ENCODE measurements around the gene CENATAC. TPM values are rescaled to one million over a fixed set of nuclear protein-coding genes. Genes with fewer than 3 reads are reported as not detected.
"Not testable (repeated sequence)": the region's sequence is repeated elsewhere in the genome, so short reads cannot be mapped to it uniquely, and the experiment has no call there.

The CENATAC gene
- total RNA-seq, 1 donor from 2014 or later: 11.9 TPM

DNA sequence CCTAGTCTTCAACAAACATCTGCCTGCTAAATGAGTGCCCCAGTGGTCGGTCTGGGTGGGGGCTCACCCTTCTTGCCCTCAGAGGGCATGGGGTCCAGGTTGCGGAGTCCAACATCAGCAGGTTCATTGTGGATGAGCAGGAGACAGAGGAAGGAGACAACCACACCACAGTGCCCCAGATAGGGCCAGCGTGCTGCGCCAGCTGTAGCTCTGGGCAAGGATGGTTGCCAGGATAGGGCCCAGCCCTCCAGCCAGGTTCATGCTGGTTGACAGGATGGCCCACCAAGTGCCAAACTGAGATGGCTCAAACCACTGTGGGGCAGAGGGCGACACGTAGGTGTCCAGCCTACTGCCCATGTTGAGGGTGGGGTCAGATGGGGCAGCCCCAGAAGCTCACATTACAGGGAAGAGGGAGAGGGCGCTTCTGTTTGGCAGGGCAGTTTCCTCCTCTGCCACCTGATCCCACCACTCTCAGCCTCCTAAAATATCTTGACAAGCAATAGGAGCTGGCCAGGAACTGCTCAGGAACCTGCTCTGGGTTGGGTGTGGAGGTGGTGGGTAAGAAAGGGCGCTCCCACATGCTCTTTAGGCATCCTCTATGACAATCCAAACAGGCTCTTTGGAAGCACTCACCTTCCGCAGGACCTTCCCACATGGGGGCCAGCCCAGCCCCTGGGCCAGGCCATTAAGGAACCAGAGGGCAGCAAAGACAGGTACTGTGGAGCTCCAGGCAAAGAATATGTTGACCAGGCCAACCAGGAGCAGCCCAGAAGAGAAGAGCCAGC lies 29.8 kb downstream of the CENATAC start:
- no peak for ATAC-seq

DNA sequence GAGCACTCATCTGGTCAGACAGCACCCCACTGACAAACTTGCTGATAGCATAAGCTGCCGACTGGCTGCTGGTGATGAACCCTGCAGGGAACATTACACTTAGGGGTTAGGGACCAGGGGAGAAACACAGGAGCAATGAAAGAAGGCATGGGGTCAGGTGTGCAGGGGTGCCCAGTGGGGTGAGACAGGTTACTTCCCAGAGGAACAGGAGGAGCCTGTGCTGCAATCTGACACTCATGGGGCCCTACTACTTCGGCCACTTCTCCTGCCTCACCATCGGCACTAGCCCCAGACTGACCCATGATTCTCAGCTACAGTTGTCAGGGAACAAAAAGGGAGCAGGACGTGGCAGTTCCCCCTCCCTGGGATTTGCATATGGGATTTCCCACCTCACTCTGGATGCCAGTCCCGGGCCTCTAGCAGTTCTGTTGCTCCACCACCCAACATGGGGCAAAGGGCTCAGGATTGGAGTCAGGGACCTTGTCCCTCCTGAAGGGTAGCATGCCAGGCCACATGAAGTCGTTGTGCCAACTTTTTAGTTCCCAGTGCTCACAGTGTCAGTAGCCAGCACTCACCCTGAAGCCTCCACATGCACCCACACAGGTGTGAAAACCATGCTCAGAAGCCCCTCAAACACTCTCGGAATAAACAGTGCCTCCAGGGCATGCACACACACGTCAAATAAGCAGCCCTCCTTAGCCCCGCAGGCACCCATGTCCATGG lies 30.6 kb downstream of the CENATAC start:
- ATAC-seq: no peak

DNA sequence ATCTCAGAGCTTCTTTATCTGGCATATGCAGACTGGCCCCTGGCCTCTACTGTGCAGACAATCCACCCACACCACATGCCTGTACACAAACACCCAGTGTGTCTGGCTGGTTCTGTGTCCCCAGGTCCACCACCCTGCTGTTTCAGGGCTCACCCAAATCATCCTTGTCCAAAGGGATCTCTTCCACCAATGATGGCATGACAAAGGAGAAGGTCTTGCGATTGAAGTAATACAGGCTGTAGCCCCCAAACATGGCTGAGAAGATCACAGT lies 31.1 kb downstream of the CENATAC start:
- no peak for ATAC-seq

- no peak for ATAC-seq
Observed at GRCh38 chr11:119029340-119030028, 31.5 kb downstream of the CENATAC start.

GRCh38 chr11:119030029-119030328 lies 32.0 kb downstream of the CENATAC start:
- ATAC-seq: peak; percentile 1

DNA sequence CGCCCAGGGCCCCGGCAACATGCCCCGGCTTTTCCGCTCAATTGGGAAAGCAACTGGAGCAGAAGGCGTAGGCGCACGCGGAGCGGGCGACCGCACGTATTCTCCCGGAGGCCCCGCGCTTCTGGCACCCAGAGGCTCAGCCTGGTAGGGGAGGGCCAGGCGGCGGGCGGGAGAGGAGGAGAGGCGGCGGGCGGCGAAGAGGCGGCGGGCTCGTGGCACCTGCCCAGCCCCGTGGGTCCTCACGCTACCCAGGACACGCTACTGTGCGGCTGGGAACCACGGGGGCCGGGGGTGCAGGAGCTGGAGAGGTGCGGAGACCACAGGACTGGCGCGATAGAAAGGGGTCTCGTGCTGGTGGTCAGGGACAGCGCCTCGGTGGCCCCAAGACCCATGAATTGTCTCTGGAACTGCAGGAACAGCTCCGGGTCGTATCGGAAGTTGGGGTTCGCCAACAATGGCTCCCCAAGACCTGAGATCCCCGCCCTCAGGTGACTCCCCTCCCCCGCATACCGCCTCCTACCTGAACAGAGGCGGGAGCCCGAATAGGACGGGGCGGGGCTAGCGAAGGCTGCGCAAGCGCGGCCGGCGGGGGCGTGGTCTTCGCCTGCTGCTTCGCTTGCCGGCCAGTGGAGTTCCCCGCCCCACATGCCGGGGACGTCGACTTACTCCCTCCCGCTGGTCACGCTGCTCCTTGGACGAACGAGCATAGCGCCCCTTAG lies 32.5 kb downstream of the CENATAC start, which contains the start of gene SLC37A4:
Gene SLC37A4 (minus strand): TSS at position 549 of the 719 bp plus-strand sequence.
- ATAC-seq: peak; percentile 96

DNA sequence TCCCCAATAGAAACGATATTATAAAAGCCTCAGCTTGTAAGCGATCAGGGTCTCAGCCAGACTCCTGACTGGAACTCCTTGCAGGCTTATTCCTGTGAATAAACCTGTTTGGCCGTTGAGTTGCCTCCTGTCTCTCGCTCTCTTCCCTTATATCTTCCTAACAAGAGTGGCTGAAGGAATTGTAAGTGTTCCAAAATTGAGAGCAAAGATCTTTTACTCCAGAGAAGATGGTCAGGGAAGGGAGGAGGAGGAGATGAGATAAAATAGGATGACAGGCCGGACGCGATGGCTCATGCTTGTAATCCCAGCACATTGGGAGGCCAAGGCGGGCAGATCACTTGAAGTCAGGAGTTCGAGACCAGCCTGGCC lies 34.0 kb downstream of the CENATAC start:
- ATAC-seq: no peak

- not testable (repeated sequence) for ATAC-seq
Observed at GRCh38 chr11:119033421-119033820, 35.5 kb downstream of the CENATAC start.

GRCh38 chr11:119034813-119035212 lies 36.9 kb downstream of the CENATAC start:
- no peak for ATAC-seq

DNA sequence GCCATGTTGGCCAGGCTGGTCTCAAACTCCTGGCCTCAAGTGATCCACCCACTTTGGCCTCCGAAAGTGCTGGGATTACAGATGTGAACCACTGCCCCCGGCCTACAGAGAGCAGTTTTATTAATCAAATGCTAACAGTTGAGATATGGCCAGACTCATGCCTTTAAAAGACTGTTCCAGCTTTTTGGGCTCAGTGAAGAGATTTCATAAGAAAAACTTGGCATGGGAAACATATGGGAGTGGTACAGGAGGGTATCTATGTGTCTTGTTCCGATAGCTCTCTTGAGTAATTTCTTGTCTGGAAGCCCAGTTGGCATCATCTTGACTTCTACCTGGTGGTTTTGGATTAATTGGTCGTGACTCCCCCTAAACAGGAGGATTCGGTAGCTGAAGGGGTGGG lies 40.9 kb downstream of the CENATAC start:
- no peak for ATAC-seq

- not testable (repeated sequence) for ATAC-seq
Observed at GRCh38 chr11:119039471-119039870, 41.5 kb downstream of the CENATAC start.

GRCh38 chr11:119041821-119042514 lies 44.0 kb downstream of the CENATAC start:
- no peak for ATAC-seq

DNA sequence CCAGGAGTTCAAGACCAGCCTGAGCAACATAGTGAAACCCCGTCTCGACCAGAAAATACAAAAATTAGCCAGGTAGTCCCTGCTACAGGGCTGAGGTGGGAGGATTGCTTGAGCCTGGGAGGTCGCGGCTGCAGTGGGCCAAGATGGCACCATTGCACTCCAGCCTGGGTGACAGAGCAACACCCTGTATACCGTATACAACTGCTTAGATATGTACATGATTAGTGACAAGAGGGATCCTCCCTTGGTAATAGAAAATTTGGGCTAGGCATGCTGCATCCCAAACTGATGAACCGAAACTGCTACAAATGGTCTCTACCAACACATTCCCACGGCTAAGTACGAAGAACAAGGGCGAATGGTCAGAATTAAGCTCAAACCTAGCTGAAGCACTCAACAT lies 45.0 kb downstream of the CENATAC start:
- ATAC-seq: no peak

- no peak for ATAC-seq
Observed at GRCh38 chr11:119044708-119045107, 46.8 kb downstream of the CENATAC start.

- ATAC-seq: no peak
Observed at GRCh38 chr11:119046489-119046888, 48.6 kb downstream of the CENATAC start.

DNA sequence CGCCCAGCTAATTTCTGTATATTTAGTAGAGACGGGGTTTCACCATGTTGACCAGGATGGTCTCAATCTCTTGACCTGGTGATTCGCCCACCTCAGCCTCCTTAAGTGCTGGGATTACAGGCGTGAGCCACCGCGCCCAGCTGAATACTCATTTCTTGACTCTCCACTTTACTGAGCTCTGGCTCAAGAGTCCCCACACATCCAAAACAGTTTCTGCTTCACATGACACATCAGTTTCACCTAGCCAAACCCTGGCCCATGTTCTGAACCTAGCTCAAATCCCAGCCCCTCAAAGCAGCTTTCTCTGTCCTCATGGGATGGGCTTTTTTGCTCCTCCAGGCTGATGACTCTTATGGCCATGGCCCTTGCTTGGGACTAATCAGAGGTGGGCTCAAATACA lies 49.3 kb downstream of the CENATAC start:
- ATAC-seq: no peak

GRCh38 chr11:119048644-119049043 lies 50.7 kb downstream of the CENATAC start:
- ATAC-seq: no peak

DNA sequence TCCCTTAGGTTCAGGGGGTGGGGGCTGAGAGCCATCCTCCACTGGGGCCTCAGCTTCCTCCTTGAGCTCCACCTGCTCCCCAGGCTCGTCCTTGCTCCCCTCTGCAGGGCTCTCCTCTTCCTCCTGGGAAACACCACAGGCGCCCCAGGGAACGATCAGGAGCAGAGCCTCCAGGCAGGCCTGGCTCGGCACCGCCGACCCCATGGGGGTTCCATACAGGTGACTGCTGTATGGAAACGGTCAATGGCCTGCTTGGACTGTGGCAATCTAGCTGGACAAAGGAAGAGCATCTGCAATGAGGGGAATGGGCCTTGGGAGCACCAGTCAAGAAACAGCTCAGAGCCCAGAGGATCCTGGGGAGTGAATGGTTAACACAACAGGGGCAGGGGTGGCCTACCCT lies 51.1 kb downstream of the CENATAC start:
- no peak for ATAC-seq

- ATAC-seq: no peak
Observed at GRCh38 chr11:119051440-119052162, 53.7 kb downstream of the CENATAC start.

DNA sequence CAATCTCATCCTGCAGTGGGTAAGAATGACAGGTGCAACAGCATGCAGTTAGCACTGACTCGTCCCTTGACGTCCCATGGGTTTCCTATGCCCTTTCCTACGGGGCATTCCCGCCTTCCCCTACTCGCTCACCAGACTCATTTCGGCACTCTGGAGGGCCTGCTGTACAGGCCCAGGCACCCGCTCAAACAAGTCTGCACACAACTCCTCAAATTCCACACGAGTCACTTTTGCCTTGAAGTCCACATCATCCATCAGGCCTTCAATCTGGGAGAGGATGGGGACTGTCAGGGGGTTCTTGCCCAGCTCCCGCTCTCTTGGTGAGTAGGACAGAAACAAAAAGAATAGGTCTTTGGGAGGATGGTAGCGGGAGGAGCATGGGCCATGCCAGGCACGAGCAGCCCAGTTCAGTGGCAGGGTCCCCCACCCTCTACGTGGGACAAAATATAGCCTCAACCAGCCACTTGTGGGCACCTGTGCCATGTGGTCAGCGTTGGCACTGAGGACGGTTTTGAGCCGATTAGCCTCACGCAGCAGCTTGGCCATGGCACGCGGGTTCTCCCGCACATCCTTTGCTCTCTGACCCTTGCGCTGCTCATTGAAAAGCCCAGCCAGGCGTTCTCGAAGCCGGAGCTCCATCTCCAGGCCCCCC lies 54.4 kb downstream of the CENATAC start:
- no peak for ATAC-seq

DNA sequence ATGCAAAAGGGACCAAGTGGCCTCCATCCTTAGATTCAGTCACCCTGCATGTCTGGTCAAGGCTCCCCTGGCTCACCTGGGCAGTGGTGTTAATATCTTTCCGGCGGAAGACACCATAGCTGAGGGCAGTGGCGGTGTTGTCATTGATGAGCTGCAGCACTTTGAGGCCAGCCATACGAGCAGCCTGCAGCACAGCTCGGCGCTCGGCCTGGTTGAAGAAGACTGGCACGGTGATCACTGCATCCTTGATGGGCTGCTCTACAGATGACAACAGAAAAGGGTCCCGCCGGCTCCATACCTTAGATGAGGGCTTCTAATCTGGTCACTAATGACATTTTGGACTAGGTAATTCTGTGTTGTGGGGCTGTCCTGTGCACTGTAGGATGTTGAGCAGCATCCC lies 56.5 kb downstream of the CENATAC start:
- no peak for ATAC-seq

All from esophagus mucosa (tissue), 1 donor.